GM19023 (cell line): ENCODE data around the gene ZNF148.

Experiments used
- ATAC-seq: cut with Tn5 transposase; IDR thresholded peaks from one replicate; pipeline ENCODE4 v1.9.1; 2021; ENCODE audit warnings: mild to moderate bottlenecking, moderate library complexity; ENCODE audit not compliant: unreplicated experiment

Gene ZNF148

DNA sequence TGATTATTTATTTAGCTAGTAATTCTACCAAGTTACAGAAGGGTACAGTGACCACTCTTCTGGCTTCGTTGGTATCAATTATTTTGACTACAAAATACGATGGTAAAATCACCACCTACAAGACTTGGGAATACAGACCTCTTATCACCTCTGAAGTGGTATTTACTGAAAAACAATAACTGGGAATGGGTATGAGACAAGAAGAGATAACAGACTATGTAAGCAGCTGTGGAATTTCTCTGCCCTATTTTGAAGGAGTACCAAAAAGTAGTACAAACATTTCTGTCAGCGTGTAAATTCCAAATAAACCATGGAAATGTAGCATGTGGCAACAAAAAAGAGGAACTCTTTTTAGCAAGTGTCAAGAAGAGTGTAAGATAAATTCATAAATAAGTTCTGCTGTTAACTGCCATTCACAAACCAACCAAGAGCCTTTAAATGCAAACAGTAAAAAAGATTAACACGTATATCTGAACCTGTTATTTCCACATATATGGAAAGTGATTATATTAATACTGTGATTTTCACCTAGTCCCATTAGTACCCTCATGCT, 85.6 kb downstream of the ZNF148 start:
- ATAC-seq = no peak

DNA sequence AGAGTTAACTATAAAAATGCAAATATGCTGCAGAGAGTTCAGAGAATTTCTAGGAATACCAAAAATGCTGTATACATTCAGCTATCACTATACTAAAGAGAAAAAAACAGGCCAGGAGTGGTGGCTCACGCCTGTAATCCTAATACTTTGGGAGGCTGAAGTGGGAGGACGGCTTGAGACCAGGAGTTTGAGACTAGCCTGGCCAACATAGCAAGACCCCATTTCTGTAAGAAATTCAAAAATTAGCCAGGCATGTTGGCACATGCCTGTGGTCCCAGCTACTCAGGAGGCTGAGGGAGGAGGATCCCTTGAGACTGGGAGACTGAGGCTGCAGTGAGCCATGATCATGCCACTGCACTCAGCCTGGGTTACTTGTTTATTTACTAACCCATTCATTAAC, 87.9 kb downstream of the ZNF148 start:
- no peak for ATAC-seq

GRCh38 chr3:125281381-125281780, 93.7 kb downstream of the ZNF148 start:
- no peak for ATAC-seq

- no peak for ATAC-seq
Measured at GRCh38 chr3:125280668-125281361, 94.3 kb downstream of the ZNF148 start.

- ATAC-seq = no peak
Measured at GRCh38 chr3:125278155-125278554, 97.0 kb downstream of the ZNF148 start.

- ATAC-seq = no peak
Measured at GRCh38 chr3:125271127-125271526, 104.0 kb downstream of the ZNF148 start.

GRCh38 chr3:125267460-125267859, 107.7 kb downstream of the ZNF148 start:
- ATAC-seq = no peak

GRCh38 chr3:125266971-125267370, 108.2 kb downstream of the ZNF148 start:
- ATAC-seq = no peak

DNA sequence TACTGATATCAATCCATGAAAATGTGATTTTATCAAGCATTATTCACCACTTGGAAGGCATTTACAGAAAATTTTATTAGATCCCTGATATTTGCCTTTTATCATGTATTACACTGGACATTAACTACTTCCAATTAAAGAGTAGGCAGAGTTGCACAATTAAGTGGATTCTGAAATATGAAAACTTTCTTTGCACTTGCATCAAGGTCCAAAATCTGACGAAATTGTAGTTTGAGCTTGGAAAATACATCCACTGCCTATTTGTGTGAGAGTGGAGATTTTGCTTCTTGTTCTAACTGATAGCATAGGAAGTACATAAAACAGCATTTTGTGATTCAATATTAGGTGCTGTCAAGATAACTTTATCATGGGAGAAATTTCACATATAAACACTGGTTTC, 113.0 kb downstream of the ZNF148 start:
- no peak for ATAC-seq

DNA sequence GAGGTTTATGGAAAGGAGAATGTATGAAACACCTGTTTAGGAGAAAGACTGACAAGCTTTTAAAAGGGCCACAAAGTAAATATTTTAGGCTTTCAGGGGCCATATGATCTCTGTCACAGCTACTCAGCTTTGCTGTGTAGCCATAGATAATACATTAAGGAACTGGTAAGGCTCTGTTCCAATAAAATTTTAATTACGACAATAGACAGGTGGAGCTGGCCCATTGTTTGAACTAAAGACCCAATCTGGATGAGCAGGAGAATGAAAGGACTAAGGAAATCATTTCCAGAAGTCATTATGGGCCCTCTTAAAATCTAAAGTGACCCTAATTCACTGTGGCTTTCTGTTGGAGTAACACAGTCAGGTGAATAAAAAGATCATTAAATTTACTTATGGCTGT, 114.1 kb downstream of the ZNF148 start:
- no peak for ATAC-seq

DNA sequence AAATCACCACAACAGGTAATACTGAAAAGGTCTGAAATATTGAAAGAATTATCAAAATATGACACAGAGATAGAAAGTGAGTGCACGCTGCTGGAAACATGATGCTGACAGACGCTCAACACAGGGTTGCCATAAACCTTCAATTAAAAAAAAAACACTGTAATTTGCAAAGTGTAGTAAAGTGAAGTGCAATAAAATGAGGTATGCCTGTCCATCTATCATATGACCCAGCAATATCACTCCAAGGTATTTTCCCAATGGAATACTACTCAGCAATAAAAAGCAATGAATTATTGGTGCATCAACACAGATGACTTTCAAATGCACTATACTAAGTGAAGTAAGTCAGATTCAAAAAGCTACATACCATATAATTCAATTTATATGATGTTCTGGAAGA, 115.0 kb downstream of the ZNF148 start:
- no peak for ATAC-seq

GRCh38 chr3:125257536-125257935, 117.6 kb downstream of the ZNF148 start:
- no peak for ATAC-seq

DNA sequence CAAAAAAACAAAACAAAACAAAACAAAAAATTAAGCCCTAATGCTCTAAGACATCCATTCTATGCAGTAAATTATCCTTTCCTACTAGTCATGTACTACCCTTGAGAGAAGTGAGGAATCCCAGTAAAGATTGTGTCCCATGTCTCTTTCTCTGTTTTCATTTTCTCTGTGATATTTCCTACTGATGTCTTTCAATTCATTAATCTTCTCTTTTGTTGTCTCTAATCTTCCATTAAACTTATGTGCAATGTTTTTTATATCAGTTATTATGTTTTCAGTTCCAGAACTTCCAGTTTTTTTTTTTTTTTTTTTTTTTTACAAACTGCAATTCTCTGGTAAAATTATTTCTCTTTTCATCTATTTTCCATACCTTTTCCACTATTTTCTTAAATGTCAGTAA, 118.5 kb downstream of the ZNF148 start:
- no peak for ATAC-seq

GRCh38 chr3:125250973-125251372, 124.2 kb downstream of the ZNF148 start:
- no peak for ATAC-seq

DNA sequence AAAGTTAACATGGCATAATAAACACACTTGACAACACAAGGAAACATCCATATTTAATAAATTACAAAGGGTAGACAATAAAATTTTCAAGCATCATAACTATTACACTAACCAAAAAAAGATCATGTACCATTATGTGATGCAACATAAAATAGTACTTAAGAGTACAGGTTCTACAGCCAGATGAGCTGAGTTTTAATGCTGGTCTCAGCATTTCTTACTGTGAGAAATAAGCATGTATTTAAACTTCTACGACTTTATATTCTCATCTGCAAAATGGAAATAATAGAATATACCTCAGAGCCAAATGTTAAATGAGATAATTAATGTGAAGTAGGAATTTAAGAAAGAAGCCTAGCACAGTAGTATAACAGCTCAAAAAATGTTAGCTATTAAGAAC, 128.9 kb downstream of the ZNF148 start:
- no peak for ATAC-seq

- no peak for ATAC-seq
Measured at GRCh38 chr3:125245521-125245920, 129.6 kb downstream of the ZNF148 start.

GRCh38 chr3:125240496-125240895, 134.6 kb downstream of the ZNF148 start:
- ATAC-seq = no peak

GRCh38 chr3:125239266-125239665, 135.9 kb downstream of the ZNF148 start:
- ATAC-seq = no peak

DNA sequence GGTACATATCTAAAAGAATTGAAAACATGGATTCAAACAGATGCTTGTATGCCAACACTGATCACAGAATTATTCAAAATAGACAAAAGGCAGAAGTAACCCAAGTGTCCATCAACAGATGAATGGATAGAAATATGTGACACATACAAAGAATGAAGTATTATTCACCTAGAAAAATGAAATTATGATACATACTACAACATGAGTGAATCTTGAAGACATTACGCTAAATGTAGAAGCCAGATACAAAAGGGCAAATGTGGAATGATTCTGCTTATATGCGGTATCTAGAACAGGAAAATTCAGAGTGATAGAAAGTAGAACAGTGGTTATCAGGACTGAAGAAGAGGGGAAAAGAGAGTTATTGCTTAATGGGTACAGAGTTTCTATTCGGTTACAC, 136.4 kb downstream of the ZNF148 start:
- ATAC-seq = no peak

GRCh38 chr3:125236331-125236903, 138.7 kb downstream of the ZNF148 start:
- ATAC-seq = no peak

GRCh38 chr3:125234831-125235230, 140.3 kb downstream of the ZNF148 start:
- ATAC-seq = no peak

GRCh38 chr3:125232401-125232800, 142.7 kb downstream of the ZNF148 start:
- ATAC-seq = no peak

GRCh38 chr3:125231895-125232294, 143.2 kb downstream of the ZNF148 start:
- ATAC-seq = no peak
